AG10803 (cell line): ENCODE data around the gene SIL1.

Experiments
- DNase-seq: peaks from one replicate; pipeline ENCODE4 v3.0.0; 2010; ENCODE audit warnings: low read depth
- H3K4me3 ChIP-seq: 2 replicates; pipeline ENCODE4 v1.5.1; 2011; ENCODE audit warnings: mild to moderate bottlenecking, low read length, control low read depth
- CTCF ChIP-seq: conservative IDR thresholded peaks from 2 replicates; pipeline ENCODE4 v1.5.1; 2011; ENCODE audit warnings: mild to moderate bottlenecking, low read length, control low read depth, inconsistent platforms

Gene SIL1

GRCh38 chr5:138953387-138954256, 244.5 kb downstream of the SIL1 start:
- no peak overlapping the region for H3K4me3 ChIP-seq
- no peak for TF ChIP-seq CTCF
- DNase-seq, result peak; percentile 73

- DNase-seq, result no peak
- H3K4me3 ChIP-seq, result no peak overlapping the region
- no peak for TF ChIP-seq CTCF
These were observed 245.2 kb downstream of the SIL1 start for GRCh38 chr5:138952962-138953361.

GRCh38 chr5:138951986-138952735, 246.0 kb downstream of the SIL1 start:
- H3K4me3 ChIP-seq, result no peak overlapping the region
- TF ChIP-seq CTCF, result no peak
- DNase-seq, result no peak

- DNase-seq, result no peak
- no peak overlapping the region for H3K4me3 ChIP-seq
- TF ChIP-seq CTCF, result no peak
These were observed 246.8 kb downstream of the SIL1 start for GRCh38 chr5:138951091-138951985.

GRCh38 chr5:138950421-138951031, 247.6 kb downstream of the SIL1 start:
- no peak for TF ChIP-seq CTCF
- no peak for DNase-seq
- no peak overlapping the region for H3K4me3 ChIP-seq

GRCh38 chr5:138949988-138950387, 248.2 kb downstream of the SIL1 start:
- H3K4me3 ChIP-seq, result no peak overlapping the region
- TF ChIP-seq CTCF, result no peak
- DNase-seq, result peak; percentile 21
